Karpas-422 (cell line): ENCODE measurements around the gene GPR151. TPM values are rescaled to one million over a fixed set of nuclear protein-coding genes. Genes with fewer than 3 reads are reported as not detected.
"Not testable (repeated sequence)": the region's sequence is repeated elsewhere in the genome, so short reads cannot be mapped to it uniquely, and the experiment has no call there.

ENCODE experiments used
- DNase-seq: peaks from one replicate; pipeline ENCODE4 v3.0.0-alpha.2; 2015
- H2AFZ ChIP-seq: fragments of 200-600 bp; sonication (generic); 2 replicates; pipeline ENCODE4 v1.6.1; 2014; ENCODE audit warnings: antibody characterized with exemption, low read length, mixed read lengths
- H3K27ac ChIP-seq: fragments of 200-600 bp; sonication (generic); 2 replicates; pipeline ENCODE4 v1.5.1; 2014; ENCODE audit warnings: mild to moderate bottlenecking, low read length, moderate library complexity
- H3K27me3 ChIP-seq: fragments of 200-600 bp; sonication (generic); 2 replicates; pipeline ENCODE4 v1.6.1; 2014; ENCODE audit warnings: low read length, mixed read lengths
- H3K36me3 ChIP-seq: fragments of 200-600 bp; sonication (generic); 2 replicates; pipeline ENCODE4 v1.6.1; 2014; ENCODE audit warnings: low read length, mixed read lengths; ENCODE audit not compliant: insufficient read depth
- H3K4me1 ChIP-seq: fragments of 200-600 bp; sonication (generic); 2 replicates; pipeline ENCODE4 v1.6.1; 2014; ENCODE audit warnings: mild to moderate bottlenecking, low read length, mixed read lengths
- H3K4me2 ChIP-seq: fragments of 200-600 bp; sonication (generic); 2 replicates; pipeline ENCODE4 v1.6.1; 2014; ENCODE audit warnings: low read length, low read depth, mild to moderate bottlenecking; ENCODE audit not compliant: poor library complexity, severe bottlenecking
- H3K4me3 ChIP-seq: fragments of 200-600 bp; sonication (generic); 2 replicates; pipeline ENCODE4 v1.5.1; 2014; ENCODE audit warnings: mild to moderate bottlenecking, antibody characterized with exemption, low read length, mixed read lengths
- H3K79me2 ChIP-seq: fragments of 200-600 bp; sonication (generic); 2 replicates; pipeline ENCODE4 v1.6.1; 2014; ENCODE audit warnings: mild to moderate bottlenecking, low read length, mixed read lengths
- H3K9ac ChIP-seq: fragments of 200-600 bp; sonication (generic); 2 replicates; pipeline ENCODE4 v1.6.0; 2014; ENCODE audit warnings: low read length
- H3K9me2 ChIP-seq: fragments of 200-600 bp; sonication (generic), shearing (Covaris generic); replicated peaks from 2 replicates; pipeline ENCODE4 v1.6.0; 2014; ENCODE audit warnings: mild to moderate bottlenecking, low read length, moderate library complexity; ENCODE audit not compliant: insufficient read depth
- H3K9me3 ChIP-seq: fragments of 300-700, 200-600 bp; sonication (generic); 2 replicates; pipeline ENCODE4 v1.6.1; 2014; ENCODE audit warnings: low read length, mixed read lengths
- H4K20me1 ChIP-seq: fragments of 200-600 bp; sonication (generic); 2 replicates; pipeline ENCODE4 v1.6.1; 2014; ENCODE audit warnings: mild to moderate bottlenecking, antibody characterized with exemption, low read length, low read depth; ENCODE audit not compliant: insufficient read depth
- total RNA-seq: library from RNA; depleted of rRNA; stranded (reverse); fragments of >200 nt; shearing (Covaris generic); gene quantifications from 2 replicates; pipeline ENCODE4 v1.2.3, GENCODE V29; 2014; ENCODE audit warnings: low replicate concordance; rRNA removed

GPR151 gene
- not detected in 2 replicates for total RNA-seq

GRCh38 chr5:146516151-146516475 is at the start of gene GPR151:
Gene GPR151, minus strand, starts transcription at chr5:146516190. Its CDS starts 77 bp downstream, at chr5:146516113.
- Histone ChIP-seq H3K4me2 (peak within 1 kb of the TSS; percentile 47), H3K9ac (0 out of 2 replicates have a peak within 1 kb of the TSS, but pooled peaks have one; percentile 28), H3K4me1 (peaks cover 47% of the 10 kb centered on the region), H3K27me3 (no peaks in the 10 kb centered on the region), H2AFZ (no peak within 1 kb of the TSS), H3K9me3 (no peaks in the 10 kb centered on the region), H3K27ac (no peak within 1 kb of the TSS), H3K4me3 (peak within 1 kb of the TSS; percentile 34; the same call in 1 of the 2 replicates), H3K79me2 (no peaks in the 10 kb centered on the region), H3K9me2 (no peaks in the 10 kb centered on the region), H3K36me3 (peaks cover 27% of the 10 kb centered on the region), H4K20me1 (peaks cover 12% of the 10 kb centered on the region)
- peak; percentile 72 for DNase-seq

GRCh38 chr5:146564007-146564762 is 48.2 kb upstream of the GPR151 start:
- Histone ChIP-seq H3K9me2 (no peaks in the 10 kb centered on the region), H4K20me1 (no peaks in the 10 kb centered on the region), H3K4me1 (no peaks in the 10 kb centered on the region), H3K9ac (no peak overlapping the region), H2AFZ (no peak overlapping the region), H3K4me3 (no peak overlapping the region), H3K27me3 (no peaks in the 10 kb centered on the region), H3K27ac (no peak overlapping the region), H3K36me3 (no peaks in the 10 kb centered on the region), H3K79me2 (no peaks in the 10 kb centered on the region), H3K9me3 (no peaks in the 10 kb centered on the region), H3K4me2 (no peak overlapping the region)
- DNase-seq = no peak

- Histone ChIP-seq H3K4me2 (no peak overlapping the region), H3K4me3 (no peak overlapping the region), H2AFZ (no peak overlapping the region), H4K20me1 (no peaks in the 10 kb centered on the region), H3K79me2 (no peaks in the 10 kb centered on the region), H3K4me1 (no peaks in the 10 kb centered on the region), H3K9me2 (no peaks in the 10 kb centered on the region), H3K36me3 (no peaks in the 10 kb centered on the region), H3K27me3 (no peaks in the 10 kb centered on the region), H3K9me3 (no peaks in the 10 kb centered on the region), H3K9ac (no peak overlapping the region), H3K27ac (no peak overlapping the region)
- DNase-seq = no peak
Observed at GRCh38 chr5:146562461-146562860, 46.5 kb upstream of the GPR151 start.

- Histone ChIP-seq H3K4me1 (no peaks in the 10 kb centered on the region), H2AFZ (no peak overlapping the region), H3K9me3 (no peaks in the 10 kb centered on the region), H3K4me2 (no peak overlapping the region), H3K79me2 (no peaks in the 10 kb centered on the region), H3K9ac (no peak overlapping the region), H3K9me2 (no peaks in the 10 kb centered on the region), H3K36me3 (no peaks in the 10 kb centered on the region), H4K20me1 (no peaks in the 10 kb centered on the region), H3K4me3 (no peak overlapping the region), H3K27ac (no peak overlapping the region), H3K27me3 (no peaks in the 10 kb centered on the region)
- no peak for DNase-seq
Observed at GRCh38 chr5:146561711-146562110, 45.7 kb upstream of the GPR151 start.

GRCh38 chr5:146560205-146560812 is 44.3 kb upstream of the GPR151 start:
- Histone ChIP-seq H3K9me3 (no peaks in the 10 kb centered on the region), H3K27me3 (no peaks in the 10 kb centered on the region), H3K36me3 (no peaks in the 10 kb centered on the region), H3K9me2 (no peaks in the 10 kb centered on the region), H3K27ac (no peak overlapping the region), H3K4me2 (no peak overlapping the region), H2AFZ (no peak overlapping the region), H3K9ac (no peak overlapping the region), H4K20me1 (no peaks in the 10 kb centered on the region), H3K4me1 (no peaks in the 10 kb centered on the region), H3K4me3 (no peak overlapping the region), H3K79me2 (no peaks in the 10 kb centered on the region)
- no peak for DNase-seq

- not testable (repeated sequence) for H3K79me2 ChIP-seq, H3K36me3 ChIP-seq, H3K9me2 ChIP-seq, H3K27ac ChIP-seq, H4K20me1 ChIP-seq, H3K4me2 ChIP-seq, H3K27me3 ChIP-seq, H2AFZ ChIP-seq, H3K9ac ChIP-seq, H3K9me3 ChIP-seq, H3K4me3 ChIP-seq, H3K4me1 ChIP-seq
- peak; percentile 52 for DNase-seq
Observed at GRCh38 chr5:146556884-146557283, 40.9 kb upstream of the GPR151 start.

GRCh38 chr5:146553446-146553845 is 37.5 kb upstream of the GPR151 start:
- Histone ChIP-seq H3K4me2 (no peak overlapping the region), H3K36me3 (no peaks in the 10 kb centered on the region), H3K9ac (no peak overlapping the region), H3K4me3 (no peak overlapping the region), H3K27ac (no peak overlapping the region), H4K20me1 (no peaks in the 10 kb centered on the region), H2AFZ (no peak overlapping the region), H3K4me1 (no peaks in the 10 kb centered on the region), H3K9me3 (no peaks in the 10 kb centered on the region), H3K27me3 (no peaks in the 10 kb centered on the region), H3K9me2 (no peaks in the 10 kb centered on the region), H3K79me2 (no peaks in the 10 kb centered on the region)
- no peak for DNase-seq

GRCh38 chr5:146549615-146550014 is 33.6 kb upstream of the GPR151 start:
- Histone ChIP-seq H3K27ac (no peak overlapping the region), H2AFZ (no peak overlapping the region), H3K4me1 (no peaks in the 10 kb centered on the region), H4K20me1 (no peaks in the 10 kb centered on the region), H3K27me3 (no peaks in the 10 kb centered on the region), H3K36me3 (no peaks in the 10 kb centered on the region), H3K9me3 (no peaks in the 10 kb centered on the region), H3K79me2 (no peaks in the 10 kb centered on the region), H3K4me2 (no peak overlapping the region), H3K9ac (no peak overlapping the region), H3K4me3 (no peak overlapping the region), H3K9me2 (no peaks in the 10 kb centered on the region)
- DNase-seq = no peak
